Measurements from ENCODE around the gene MYO3A.
"Not testable (repeated sequence)": the region's sequence is repeated elsewhere in the genome, so short reads cannot be mapped to it uniquely, and the experiment has no call there.

DNA sequence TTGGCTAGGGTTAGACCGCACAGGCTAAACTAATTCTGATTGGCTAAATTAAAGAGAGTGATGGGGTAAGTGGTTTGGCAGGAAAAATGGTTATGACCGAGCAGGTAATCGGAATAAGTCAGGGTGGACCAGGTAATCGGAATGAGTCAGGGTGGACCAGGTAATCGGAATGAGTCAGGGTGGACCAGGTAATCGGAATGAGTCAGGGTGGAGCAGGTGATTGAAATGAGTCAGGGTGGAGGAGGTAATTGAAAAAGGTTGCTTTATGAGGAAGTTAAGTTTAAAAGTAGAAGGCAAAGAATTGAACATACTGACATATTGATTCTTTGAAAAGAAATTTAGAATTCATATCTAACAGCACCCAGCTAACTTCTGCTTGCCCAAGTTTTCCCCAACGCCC is 68.4 kb downstream of the MYO3A start:
- TF ChIP-seq EZH2 (optimal IDR thresholded peaks at IDR 0.05; ENCODE audit: low read depth, low read length); EZH2phosphoT487 (IDR thresholded peaks at IDR 0.05; ENCODE audit: low read length): not testable (repeated sequence)
- TF ChIP-seq, protein P1, sequence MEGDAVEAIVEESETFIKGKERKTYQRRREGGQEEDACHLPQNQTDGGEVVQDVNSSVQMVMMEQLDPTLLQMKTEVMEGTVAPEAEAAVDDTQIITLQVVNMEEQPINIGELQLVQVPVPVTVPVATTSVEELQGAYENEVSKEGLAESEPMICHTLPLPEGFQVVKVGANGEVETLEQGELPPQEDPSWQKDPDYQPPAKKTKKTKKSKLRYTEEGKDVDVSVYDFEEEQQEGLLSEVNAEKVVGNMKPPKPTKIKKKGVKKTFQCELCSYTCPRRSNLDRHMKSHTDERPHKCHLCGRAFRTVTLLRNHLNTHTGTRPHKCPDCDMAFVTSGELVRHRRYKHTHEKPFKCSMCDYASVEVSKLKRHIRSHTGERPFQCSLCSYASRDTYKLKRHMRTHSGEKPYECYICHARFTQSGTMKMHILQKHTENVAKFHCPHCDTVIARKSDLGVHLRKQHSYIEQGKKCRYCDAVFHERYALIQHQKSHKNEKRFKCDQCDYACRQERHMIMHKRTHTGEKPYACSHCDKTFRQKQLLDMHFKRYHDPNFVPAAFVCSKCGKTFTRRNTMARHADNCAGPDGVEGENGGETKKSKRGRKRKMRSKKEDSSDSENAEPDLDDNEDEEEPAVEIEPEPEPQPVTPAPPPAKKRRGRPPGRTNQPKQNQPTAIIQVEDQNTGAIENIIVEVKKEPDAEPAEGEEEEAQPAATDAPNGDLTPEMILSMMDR (IDR thresholded peaks at IDR 0.05; ENCODE audit: low read length) = not testable (repeated sequence)

All from MM.1S (cell line).